Fibroblast of lung (primary cell): Measurements from ENCODE around the gene QSOX2. TPM values are rescaled to one million over a fixed set of nuclear protein-coding genes. Genes with fewer than 3 reads are reported as not detected.
A peak's percentile ranks its signal among the peaks of the same experiment; 100 is the strongest.

Experiments
- DNase-seq, 2 donors: peaks; one replicate each; pipeline versions ENCODE4 v3.0.0 to v3.0.0-alpha.2; 2010; ENCODE audit warnings: low read depth in 2 of 2
- H2AFZ ChIP-seq: 2 replicates; pipeline ENCODE4 v1.5.1; 2012; ENCODE audit warnings: low read length, control low read depth, inconsistent platforms
- H3K27ac ChIP-seq: 2 replicates; pipeline ENCODE4 v1.5.1; 2011; ENCODE audit warnings: low read length, control low read depth; ENCODE audit not compliant: insufficient read depth
- H3K27me3 ChIP-seq: 2 replicates; pipeline ENCODE4 v1.5.1; 2011; ENCODE audit warnings: mild to moderate bottlenecking, low read length; ENCODE audit not compliant: control insufficient read depth, insufficient read depth
- H3K36me3 ChIP-seq: 2 replicates; pipeline ENCODE4 v1.5.1; 2011; ENCODE audit warnings: low read length; ENCODE audit not compliant: control insufficient read depth, insufficient read depth
- H3K4me1 ChIP-seq: 2 replicates; pipeline ENCODE4 v1.5.1; 2011; ENCODE audit warnings: low read length; ENCODE audit not compliant: control insufficient read depth, insufficient read depth; ENCODE audit errors: extremely low read depth
- H3K4me2 ChIP-seq: 2 replicates; pipeline ENCODE4 v1.5.1; 2011; ENCODE audit warnings: low read length, control low read depth; ENCODE audit not compliant: insufficient read depth; ENCODE audit errors: extremely low read depth
- H3K4me3 ChIP-seq, 4 experiments: fragments of 200-600 bp in 1 of 4; sonication (generic) in 1 of 4; replicated peaks in 1 of 4; 2 replicates each; pipeline ENCODE4 v1.5.1; 2011 to 2016; ENCODE audit warnings: low read length in 4 of 4, low read depth in 3 of 4, mild to moderate bottlenecking in 3 of 4, control low read depth in 2 of 4, inconsistent platforms in 1 of 4, mixed read lengths in 1 of 4; ENCODE audit not compliant: insufficient read depth in 1 of 4; ENCODE audit errors: control extremely low read depth in 1 of 4
- H3K79me2 ChIP-seq: 2 replicates; pipeline ENCODE4 v1.5.1; 2012; ENCODE audit warnings: mild to moderate bottlenecking, low read length, inconsistent platforms; ENCODE audit not compliant: control insufficient read depth, insufficient read depth
- H3K9ac ChIP-seq: 2 replicates; pipeline ENCODE4 v1.5.1; 2011; ENCODE audit warnings: mild to moderate bottlenecking, low read length, control low read depth; ENCODE audit not compliant: insufficient read depth
- H3K9me3 ChIP-seq: 2 replicates; pipeline ENCODE4 v1.5.1; 2012; ENCODE audit warnings: low read depth, low read length; ENCODE audit not compliant: control insufficient read depth, insufficient read depth
- H4K20me1 ChIP-seq: 2 replicates; pipeline ENCODE4 v1.5.1; 2011; ENCODE audit warnings: low read length; ENCODE audit not compliant: control insufficient read depth, insufficient read depth; ENCODE audit errors: extremely low read depth
- EZH2 ChIP-seq: IDR thresholded peaks from 2 replicates; pipeline ENCODE4 v1.5.1; 2012; ENCODE audit warnings: low read length, control low read depth, mild to moderate bottlenecking; ENCODE audit errors: missing control alignments
- polyA plus RNA-seq, 2 donors: library from polyadenylated mRNA; depleted of rRNA in 1 of 2; stranded (reverse) in 1 of 2; unstranded in 1 of 2; fragments of >200 nt; gene quantifications; 2 replicates each; pipeline ENCODE4 v1.2.1, GENCODE V29; 2011 to 2012; ENCODE audit warnings: missing spikeins in 1 of 2
- total RNA-seq: library from RNA; depleted of rRNA; stranded (reverse); fragments of >200 nt; gene quantifications from 2 replicates; pipeline ENCODE4 v1.2.1, GENCODE V29; 2014
- TF ChIP-seq, protein P1 (sequence below), 2 donors: IDR thresholded peaks in 1 of 2; conservative IDR thresholded peaks in 1 of 2; 1 replicate in 1 of 2; 2 replicates in 1 of 2; pipeline ENCODE4 v1.5.1; 2011 to 2012; ENCODE audit warnings: low read length in 2 of 2, control low read depth in 1 of 2, inconsistent platforms in 1 of 2, low read depth in 1 of 2, mild to moderate bottlenecking in 1 of 2

Gene QSOX2
- total and polyA plus RNA-seq, 2 donors (not counting 1 experiment from before 2014, with no cell fraction given) = 7.8 to 13.2 TPM

DNA sequence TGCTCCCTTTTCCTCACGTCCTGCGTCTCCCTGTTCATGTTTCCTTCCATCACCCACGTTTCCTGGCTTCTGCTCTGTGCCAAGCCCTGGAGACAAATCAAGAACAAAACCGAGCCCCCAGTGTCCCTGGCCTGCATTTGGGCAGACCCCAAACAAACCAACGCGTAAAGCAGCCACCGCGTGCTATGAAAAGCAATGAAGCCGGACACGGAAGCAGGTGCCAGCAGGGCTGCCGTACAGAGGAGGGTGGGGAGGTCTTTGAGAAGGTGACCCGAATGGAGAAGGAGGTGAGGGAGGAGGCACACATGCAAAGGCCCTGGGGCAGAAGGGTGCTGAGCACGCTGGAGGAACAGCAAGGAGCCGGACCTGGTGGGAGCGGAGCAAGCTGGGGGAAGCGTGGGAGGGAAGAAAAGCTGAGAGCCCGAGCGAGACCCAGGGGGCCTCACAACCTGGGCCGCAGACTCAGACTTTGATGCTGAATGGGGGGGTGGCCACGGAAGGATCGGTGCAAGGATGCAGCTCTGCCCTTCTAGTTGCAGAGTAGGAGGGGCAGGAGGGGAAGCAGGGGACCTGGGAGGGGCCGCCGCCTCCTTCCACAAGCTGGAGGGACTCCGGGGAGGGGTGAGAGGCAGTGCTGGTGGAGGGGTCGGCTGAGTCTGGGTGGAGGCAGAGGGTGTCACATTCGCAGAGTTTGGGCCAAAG, 1.4 kb upstream of the QSOX2 start:
- TF ChIP-seq EZH2 = no peak
- TF ChIP-seq, protein P1, sequence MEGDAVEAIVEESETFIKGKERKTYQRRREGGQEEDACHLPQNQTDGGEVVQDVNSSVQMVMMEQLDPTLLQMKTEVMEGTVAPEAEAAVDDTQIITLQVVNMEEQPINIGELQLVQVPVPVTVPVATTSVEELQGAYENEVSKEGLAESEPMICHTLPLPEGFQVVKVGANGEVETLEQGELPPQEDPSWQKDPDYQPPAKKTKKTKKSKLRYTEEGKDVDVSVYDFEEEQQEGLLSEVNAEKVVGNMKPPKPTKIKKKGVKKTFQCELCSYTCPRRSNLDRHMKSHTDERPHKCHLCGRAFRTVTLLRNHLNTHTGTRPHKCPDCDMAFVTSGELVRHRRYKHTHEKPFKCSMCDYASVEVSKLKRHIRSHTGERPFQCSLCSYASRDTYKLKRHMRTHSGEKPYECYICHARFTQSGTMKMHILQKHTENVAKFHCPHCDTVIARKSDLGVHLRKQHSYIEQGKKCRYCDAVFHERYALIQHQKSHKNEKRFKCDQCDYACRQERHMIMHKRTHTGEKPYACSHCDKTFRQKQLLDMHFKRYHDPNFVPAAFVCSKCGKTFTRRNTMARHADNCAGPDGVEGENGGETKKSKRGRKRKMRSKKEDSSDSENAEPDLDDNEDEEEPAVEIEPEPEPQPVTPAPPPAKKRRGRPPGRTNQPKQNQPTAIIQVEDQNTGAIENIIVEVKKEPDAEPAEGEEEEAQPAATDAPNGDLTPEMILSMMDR (conservative IDR thresholded peaks at IDR 0.05 in 1 of 2, IDR thresholded peaks at IDR 0.05 in 1 of 2; ENCODE audit: low read depth in 1 of 2, low read length in 2 of 2) = no peak
- H3K9ac ChIP-seq = no peak overlapping the region
- H3K4me3 ChIP-seq = no peak overlapping the region

DNA sequence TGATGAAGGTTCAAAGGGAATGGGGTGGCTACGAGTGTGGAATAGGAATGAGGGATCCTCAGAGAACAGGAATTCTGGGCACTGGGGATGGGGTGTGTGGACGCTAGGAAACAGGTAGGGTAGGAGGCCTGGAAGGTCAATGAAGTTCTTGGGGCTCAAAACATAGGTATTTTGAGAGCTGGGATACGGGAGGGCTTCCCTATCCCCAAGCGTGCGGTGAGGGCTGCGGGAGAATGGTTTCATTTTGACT, 718 bp downstream of the QSOX2 start:
- peaks cover 2% of the 10 kb centered on the region for H3K36me3 ChIP-seq
- H4K20me1 ChIP-seq = no peaks in the 10 kb centered on the region
- H2AFZ ChIP-seq = no peak overlapping the region
- H3K79me2 ChIP-seq = peaks cover 23% of the 10 kb centered on the region
- peak overlapping the region; percentile 50 for H3K9ac ChIP-seq
- no peaks in the 10 kb centered on the region for H3K9me3 ChIP-seq
- peaks cover 4% of the 10 kb centered on the region for H3K4me1 ChIP-seq
- peaks cover 13% of the 10 kb centered on the region for H3K27me3 ChIP-seq
- peak overlapping the region; percentile 99 for H3K4me2 ChIP-seq
- TF ChIP-seq, protein P1 (conservative IDR thresholded peaks at IDR 0.05 in 1 of 2, IDR thresholded peaks at IDR 0.05 in 1 of 2; ENCODE audit: low read depth in 1 of 2, low read length in 2 of 2) = no peak
- TF ChIP-seq EZH2 = no peak
- peak overlapping the region; percentile 47 for H3K27ac ChIP-seq
- no peak for DNase-seq
- H3K4me3 ChIP-seq = peak overlapping the region; percentile 80 to 87 (median 84)

More for the DNA sequence above, 1.4 kb upstream of the QSOX2 start:
- no peak overlapping the region for H3K4me2 ChIP-seq
- H4K20me1 ChIP-seq = no peaks in the 10 kb centered on the region
- no peak for DNase-seq
- no peak overlapping the region for H2AFZ ChIP-seq
- H3K36me3 ChIP-seq = no peaks in the 10 kb centered on the region
- H3K27me3 ChIP-seq = peaks cover 13% of the 10 kb centered on the region
- no peaks in the 10 kb centered on the region for H3K9me3 ChIP-seq
- peaks cover 16% of the 10 kb centered on the region for H3K79me2 ChIP-seq
- H3K4me1 ChIP-seq = peaks cover 4% of the 10 kb centered on the region
- H3K27ac ChIP-seq = no peak overlapping the region

DNA sequence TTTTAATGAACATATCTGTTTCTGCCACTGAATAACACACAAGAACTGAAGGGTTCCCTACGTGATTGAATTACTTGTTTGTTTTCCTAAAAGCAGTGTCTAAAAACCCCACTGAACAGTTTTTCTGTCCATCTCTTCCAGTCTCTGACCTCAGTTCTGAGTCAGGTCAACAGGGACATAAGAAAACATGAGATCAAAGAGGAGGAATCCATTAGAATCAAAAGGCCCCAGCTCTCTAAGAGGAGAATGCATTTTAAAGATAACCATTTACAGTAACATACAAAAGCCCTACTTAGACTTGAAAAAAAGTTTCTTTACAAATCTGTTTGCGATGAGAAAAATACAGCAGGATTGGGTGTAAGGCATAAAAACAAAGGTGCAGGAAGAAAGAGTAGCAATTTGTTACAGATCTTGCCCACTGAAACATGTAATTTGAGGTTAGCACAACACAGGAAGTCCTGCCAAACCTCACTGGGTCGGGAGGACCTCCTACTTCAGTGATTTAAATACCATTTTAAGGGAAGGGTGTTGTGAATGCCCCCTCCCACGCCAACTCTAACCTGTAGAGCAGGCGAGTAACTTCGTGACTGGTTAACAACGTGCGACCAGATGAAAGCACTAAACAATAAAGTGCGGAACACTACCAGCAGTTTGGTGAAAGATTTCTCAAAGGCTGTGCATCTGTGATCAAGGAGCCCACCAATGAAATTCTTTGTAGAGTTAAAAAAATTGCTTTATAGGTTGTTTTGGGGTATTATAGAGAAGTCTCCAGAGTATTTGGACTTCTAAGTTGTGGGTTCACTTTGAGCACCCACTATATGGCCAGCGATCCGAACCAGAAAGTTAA, 1.3 kb downstream of the QSOX2 start:
- peak in 1 of 2 donors; percentile 27 for DNase-seq
- no peaks in the 10 kb centered on the region for H4K20me1 ChIP-seq
- H3K36me3 ChIP-seq = peaks cover 2% of the 10 kb centered on the region
- H3K27ac ChIP-seq = no peak overlapping the region
- no peak overlapping the region for H2AFZ ChIP-seq
- H3K4me2 ChIP-seq = peak overlapping the region; percentile 99
- TF ChIP-seq, protein P1 (conservative IDR thresholded peaks at IDR 0.05 in 1 of 2, IDR thresholded peaks at IDR 0.05 in 1 of 2; ENCODE audit: low read depth in 1 of 2, low read length in 2 of 2) = no peak
- no peak for TF ChIP-seq EZH2
- H3K9me3 ChIP-seq = no peaks in the 10 kb centered on the region
- H3K9ac ChIP-seq = peak overlapping the region; percentile 50
- H3K27me3 ChIP-seq = peaks cover 13% of the 10 kb centered on the region
- H3K4me3 ChIP-seq = peak overlapping the region; percentile 80 to 87 (median 84)
- H3K4me1 ChIP-seq = peaks cover 4% of the 10 kb centered on the region
- peaks cover 23% of the 10 kb centered on the region for H3K79me2 ChIP-seq
